WTC11 (cell line): ENCODE measurements around the gene CLK2. TPM values are rescaled to one million over a fixed set of nuclear protein-coding genes. Genes with fewer than 3 reads are reported as not detected.

Experiments
- ETV6 ChIP-seq: sonication (generic); formaldehyde crosslinking; IDR thresholded peaks from 2 replicates; pipeline ENCODE4 v1.8.1; 2022; ENCODE audit warnings: mild to moderate bottlenecking, missing genetic modification reagents
- HMGA2 ChIP-seq: fragments of 250-450 bp; sonication (Bioruptor Pico); IDR thresholded peaks from 2 replicates; pipeline ENCODE4 v1.4.0; 2021; ENCODE audit warnings: mild to moderate bottlenecking, moderate library complexity
- JUN ChIP-seq: sonication (generic); formaldehyde crosslinking; IDR thresholded peaks from 2 replicates; pipeline ENCODE4 v1.8.0; 2023; ENCODE audit warnings: mild to moderate bottlenecking, missing genetic modification reagents
- MXD4 ChIP-seq: fragments of 250-450 bp; sonication (Bioruptor Pico); IDR thresholded peaks from 2 replicates; pipeline ENCODE4 v1.8.0; 2021; ENCODE audit warnings: mild to moderate bottlenecking, moderate library complexity, borderline replicate concordance
- MYBL2 ChIP-seq: sonication (generic); formaldehyde crosslinking; IDR thresholded peaks from 2 replicates; pipeline ENCODE4 v1.8.1; 2023; ENCODE audit warnings: mild to moderate bottlenecking, moderate library complexity, missing genetic modification reagents
- NR3C1 ChIP-seq: sonication (generic); formaldehyde crosslinking; conservative IDR thresholded peaks from 2 replicates; pipeline ENCODE4 v1.8.1; 2023; ENCODE audit warnings: low read depth, mild to moderate bottlenecking, missing genetic modification reagents
- OVOL2 ChIP-seq: fragments of 250-450 bp; sonication (Bioruptor Pico); IDR thresholded peaks from 2 replicates; pipeline ENCODE4 v1.9.0; 2021; ENCODE audit warnings: mild to moderate bottlenecking, borderline replicate concordance
- RELA ChIP-seq: sonication (generic); formaldehyde crosslinking; IDR thresholded peaks from 2 replicates; pipeline ENCODE4 v1.8.1; 2022; ENCODE audit warnings: missing genetic modification reagents, mild to moderate bottlenecking, borderline replicate concordance
- RORB ChIP-seq: fragments of 250-450 bp; sonication (Bioruptor Pico); IDR thresholded peaks from 2 replicates; pipeline ENCODE4 v1.9.0; 2021; ENCODE audit warnings: mild to moderate bottlenecking
- TCF7 ChIP-seq: sonication (generic); formaldehyde crosslinking; IDR thresholded peaks from 2 replicates; pipeline ENCODE4 v1.8.0; 2022; ENCODE audit warnings: mild to moderate bottlenecking, low read depth, missing genetic modification reagents, moderate library complexity
- TP53 ChIP-seq: sonication (generic); formaldehyde crosslinking; IDR thresholded peaks from 2 replicates; pipeline ENCODE4 v1.8.1; 2023; ENCODE audit warnings: mild to moderate bottlenecking, missing genetic modification reagents
- ZNF232 ChIP-seq: sonication (generic); formaldehyde crosslinking; IDR thresholded peaks from 2 replicates; pipeline ENCODE4 v1.8.0; 2022; ENCODE audit warnings: mild to moderate bottlenecking, missing genetic modification reagents
- total RNA-seq: library from RNA; stranded (reverse); gene quantifications from 3 replicates; pipeline ENCODE4 v1.2.3, GENCODE V29; 2021
- TF ChIP-seq, protein P1 (sequence below): sonication (generic); formaldehyde crosslinking; IDR thresholded peaks from 2 replicates; pipeline ENCODE4 v1.8.0; 2023; ENCODE audit warnings: missing genetic modification reagents
- TF ChIP-seq, protein P2 (sequence below): sonication (generic); formaldehyde crosslinking; IDR thresholded peaks from 2 replicates; pipeline ENCODE4 v1.8.0; 2022; ENCODE audit warnings: mild to moderate bottlenecking, missing genetic modification reagents
- TF ChIP-seq, protein P3 (sequence below): sonication (generic); formaldehyde crosslinking; conservative IDR thresholded peaks from 2 replicates; pipeline ENCODE4 v1.8.1; 2022; ENCODE audit warnings: mild to moderate bottlenecking, missing genetic modification reagents
- TF ChIP-seq, protein P4 (sequence below): sonication (generic); formaldehyde crosslinking; IDR thresholded peaks from 2 replicates; pipeline ENCODE4 v1.8.1; 2023; ENCODE audit warnings: mild to moderate bottlenecking, missing genetic modification reagents, moderate library complexity
- TF ChIP-seq, protein P5 (sequence below): sonication (generic); formaldehyde crosslinking; IDR thresholded peaks from 2 replicates; pipeline ENCODE4 v1.8.1; 2022; ENCODE audit warnings: missing genetic modification reagents, borderline replicate concordance
- TF ChIP-seq, protein P6 (sequence below): fragments of 250-450 bp; sonication (Bioruptor Pico); IDR thresholded peaks from 2 replicates; pipeline ENCODE4 v1.9.0; 2021; ENCODE audit warnings: moderate library complexity, mild to moderate bottlenecking, inconsistent platforms, borderline replicate concordance
- TF ChIP-seq, protein P7 (sequence below): fragments of 250-450 bp; sonication (Bioruptor Pico); IDR thresholded peaks from 2 replicates; pipeline ENCODE4 v2.1.2; 2022; ENCODE audit warnings: mild to moderate bottlenecking, moderate library complexity
- TF ChIP-seq, protein P8 (sequence below): fragments of 250-450 bp; sonication (Bioruptor Pico); IDR thresholded peaks from 2 replicates; pipeline ENCODE4 v1.9.0; 2021; ENCODE audit warnings: mild to moderate bottlenecking
- TF ChIP-seq, protein P9 (sequence below): fragments of 250-450 bp; sonication (Bioruptor Pico); IDR thresholded peaks from 2 replicates; pipeline ENCODE4 v1.9.0; 2021; ENCODE audit warnings: mild to moderate bottlenecking
- TF ChIP-seq, protein P10 (sequence below): sonication (generic); formaldehyde crosslinking; IDR thresholded peaks from 2 replicates; pipeline ENCODE4 v1.8.1; 2022; ENCODE audit warnings: mild to moderate bottlenecking, missing genetic modification reagents, moderate library complexity, borderline replicate concordance
- TF ChIP-seq, protein P11 (sequence below): sonication (generic); formaldehyde crosslinking; conservative IDR thresholded peaks from 2 replicates; pipeline ENCODE4 v1.8.1; 2023; ENCODE audit warnings: mild to moderate bottlenecking, low read depth, missing genetic modification reagents, moderate library complexity

The CLK2 gene
- total RNA-seq, 1 experiment from 2014 or later = 74.4 TPM

DNA sequence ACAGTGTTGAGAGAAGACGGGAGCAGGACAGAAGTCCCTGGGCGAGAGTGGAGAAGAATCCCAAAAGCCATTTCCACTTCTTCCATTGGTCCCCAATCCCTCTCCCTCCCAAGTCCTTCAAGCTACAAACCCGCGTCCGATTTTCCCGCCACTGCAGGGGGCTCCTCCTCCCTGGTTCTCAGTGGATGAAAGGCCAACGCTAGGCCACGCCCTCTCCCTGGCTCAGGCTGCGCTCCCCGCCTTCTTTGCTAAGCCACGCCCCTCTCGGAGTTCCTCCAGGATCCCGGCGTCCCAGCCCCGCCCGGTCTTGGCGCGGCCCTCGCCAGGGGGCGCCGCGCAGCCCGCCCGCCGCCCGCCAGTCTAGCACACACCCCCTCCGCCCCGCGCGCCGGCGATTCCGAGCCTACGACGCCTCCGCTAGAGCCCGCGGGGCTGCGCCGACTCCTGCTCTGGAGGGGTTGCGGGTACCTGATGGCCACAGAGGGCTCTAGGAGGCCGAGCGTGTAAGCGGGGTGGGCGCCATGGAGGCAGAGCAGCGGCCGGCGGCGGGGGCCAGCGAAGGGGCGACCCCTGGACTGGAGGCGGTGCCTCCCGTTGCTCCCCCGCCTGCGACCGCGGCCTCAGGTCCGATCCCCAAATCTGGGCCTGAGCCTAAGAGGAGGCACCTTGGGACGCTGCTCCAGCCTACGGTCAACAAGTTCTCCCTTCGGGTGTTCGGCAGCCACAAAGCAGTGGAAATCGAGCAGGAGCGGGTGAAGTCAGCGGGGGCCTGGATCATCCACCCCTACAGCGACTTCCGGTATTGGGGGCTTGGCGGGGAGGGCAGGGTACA, 4.0 kb upstream of the CLK2 start, which contains the start of gene HCN3 (continued):
- TF ChIP-seq, protein P1, sequence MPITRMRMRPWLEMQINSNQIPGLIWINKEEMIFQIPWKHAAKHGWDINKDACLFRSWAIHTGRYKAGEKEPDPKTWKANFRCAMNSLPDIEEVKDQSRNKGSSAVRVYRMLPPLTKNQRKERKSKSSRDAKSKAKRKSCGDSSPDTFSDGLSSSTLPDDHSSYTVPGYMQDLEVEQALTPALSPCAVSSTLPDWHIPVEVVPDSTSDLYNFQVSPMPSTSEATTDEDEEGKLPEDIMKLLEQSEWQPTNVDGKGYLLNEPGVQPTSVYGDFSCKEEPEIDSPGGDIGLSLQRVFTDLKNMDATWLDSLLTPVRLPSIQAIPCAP = 0 out of 2 replicates have a peak, but pooled peaks have one; percentile 24
- TF ChIP-seq, protein P2, sequence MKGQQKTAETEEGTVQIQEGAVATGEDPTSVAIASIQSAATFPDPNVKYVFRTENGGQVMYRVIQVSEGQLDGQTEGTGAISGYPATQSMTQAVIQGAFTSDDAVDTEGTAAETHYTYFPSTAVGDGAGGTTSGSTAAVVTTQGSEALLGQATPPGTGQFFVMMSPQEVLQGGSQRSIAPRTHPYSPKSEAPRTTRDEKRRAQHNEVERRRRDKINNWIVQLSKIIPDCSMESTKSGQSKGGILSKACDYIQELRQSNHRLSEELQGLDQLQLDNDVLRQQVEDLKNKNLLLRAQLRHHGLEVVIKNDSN (CRISPR knock-in tag) = no peak
- TF ChIP-seq NR3C1 (CRISPR knock-in tag) (no peak), JUN (CRISPR knock-in tag) (no peak), OVOL2 (CRISPR knock-in tag) (no peak), ETV6 (peak; percentile 54; the same call in 1 of the 2 replicates), TP53 (CRISPR knock-in tag) (peak; percentile 59; the same call in 1 of the 2 replicates), MYBL2 (CRISPR knock-in tag) (no peak), RELA (CRISPR knock-in tag) (peak; percentile 67; the same call in 1 of the 2 replicates), ZNF232 (0 out of 2 replicates have a peak, but pooled peaks have one; percentile 15), HMGA2 (CRISPR knock-in tag) (no peak), TCF7 (CRISPR knock-in tag) (no peak), RORB (no peak), MXD4 (CRISPR knock-in tag) (no peak)
- TF ChIP-seq, protein P3, sequence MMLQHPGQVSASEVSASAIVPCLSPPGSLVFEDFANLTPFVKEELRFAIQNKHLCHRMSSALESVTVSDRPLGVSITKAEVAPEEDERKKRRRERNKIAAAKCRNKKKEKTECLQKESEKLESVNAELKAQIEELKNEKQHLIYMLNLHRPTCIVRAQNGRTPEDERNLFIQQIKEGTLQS = no peak
- TF ChIP-seq, protein P4, sequence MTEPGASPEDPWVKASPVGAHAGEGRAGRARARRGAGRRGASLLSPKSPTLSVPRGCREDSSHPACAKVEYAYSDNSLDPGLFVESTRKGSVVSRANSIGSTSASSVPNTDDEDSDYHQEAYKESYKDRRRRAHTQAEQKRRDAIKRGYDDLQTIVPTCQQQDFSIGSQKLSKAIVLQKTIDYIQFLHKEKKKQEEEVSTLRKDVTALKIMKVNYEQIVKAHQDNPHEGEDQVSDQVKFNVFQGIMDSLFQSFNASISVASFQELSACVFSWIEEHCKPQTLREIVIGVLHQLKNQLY = no peak
- TF ChIP-seq, protein P5, sequence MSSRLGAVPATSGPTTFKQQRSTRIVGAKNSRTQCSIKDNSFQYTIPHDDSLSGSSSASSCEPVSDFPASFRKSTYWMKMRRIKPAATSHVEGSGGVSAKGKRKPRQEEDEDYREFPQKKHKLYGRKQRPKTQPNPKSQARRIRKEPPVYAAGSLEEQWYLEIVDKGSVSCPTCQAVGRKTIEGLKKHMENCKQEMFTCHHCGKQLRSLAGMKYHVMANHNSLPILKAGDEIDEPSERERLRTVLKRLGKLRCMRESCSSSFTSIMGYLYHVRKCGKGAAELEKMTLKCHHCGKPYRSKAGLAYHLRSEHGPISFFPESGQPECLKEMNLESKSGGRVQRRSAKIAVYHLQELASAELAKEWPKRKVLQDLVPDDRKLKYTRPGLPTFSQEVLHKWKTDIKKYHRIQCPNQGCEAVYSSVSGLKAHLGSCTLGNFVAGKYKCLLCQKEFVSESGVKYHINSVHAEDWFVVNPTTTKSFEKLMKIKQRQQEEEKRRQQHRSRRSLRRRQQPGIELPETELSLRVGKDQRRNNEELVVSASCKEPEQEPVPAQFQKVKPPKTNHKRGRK (CRISPR knock-in tag) = no peak
- TF ChIP-seq, protein P6, sequence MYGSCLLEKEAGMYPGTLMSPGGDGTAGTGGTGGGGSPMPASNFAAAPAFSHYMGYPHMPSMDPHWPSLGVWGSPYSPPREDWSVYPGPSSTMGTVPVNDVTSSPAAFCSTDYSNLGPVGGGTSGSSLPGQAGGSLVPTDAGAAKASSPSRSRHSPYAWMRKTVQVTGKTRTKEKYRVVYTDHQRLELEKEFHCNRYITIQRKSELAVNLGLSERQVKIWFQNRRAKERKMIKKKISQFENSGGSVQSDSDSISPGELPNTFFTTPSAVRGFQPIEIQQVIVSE = no peak
- TF ChIP-seq, protein P7, sequence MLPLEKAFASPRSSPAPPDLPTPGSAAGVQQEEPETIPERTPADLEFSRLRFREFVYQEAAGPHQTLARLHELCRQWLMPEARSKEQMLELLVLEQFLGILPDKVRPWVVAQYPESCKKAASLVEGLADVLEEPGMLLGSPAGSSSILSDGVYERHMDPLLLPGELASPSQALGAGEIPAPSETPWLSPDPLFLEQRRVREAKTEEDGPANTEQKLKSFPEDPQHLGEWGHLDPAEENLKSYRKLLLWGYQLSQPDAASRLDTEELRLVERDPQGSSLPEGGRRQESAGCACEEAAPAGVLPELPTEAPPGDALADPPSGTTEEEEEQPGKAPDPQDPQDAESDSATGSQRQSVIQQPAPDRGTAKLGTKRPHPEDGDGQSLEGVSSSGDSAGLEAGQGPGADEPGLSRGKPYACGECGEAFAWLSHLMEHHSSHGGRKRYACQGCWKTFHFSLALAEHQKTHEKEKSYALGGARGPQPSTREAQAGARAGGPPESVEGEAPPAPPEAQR (CRISPR knock-in tag) = no peak
- TF ChIP-seq, protein P8, sequence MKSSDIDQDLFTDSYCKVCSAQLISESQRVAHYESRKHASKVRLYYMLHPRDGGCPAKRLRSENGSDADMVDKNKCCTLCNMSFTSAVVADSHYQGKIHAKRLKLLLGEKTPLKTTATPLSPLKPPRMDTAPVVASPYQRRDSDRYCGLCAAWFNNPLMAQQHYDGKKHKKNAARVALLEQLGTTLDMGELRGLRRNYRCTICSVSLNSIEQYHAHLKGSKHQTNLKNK = no peak
- TF ChIP-seq, protein P9, sequence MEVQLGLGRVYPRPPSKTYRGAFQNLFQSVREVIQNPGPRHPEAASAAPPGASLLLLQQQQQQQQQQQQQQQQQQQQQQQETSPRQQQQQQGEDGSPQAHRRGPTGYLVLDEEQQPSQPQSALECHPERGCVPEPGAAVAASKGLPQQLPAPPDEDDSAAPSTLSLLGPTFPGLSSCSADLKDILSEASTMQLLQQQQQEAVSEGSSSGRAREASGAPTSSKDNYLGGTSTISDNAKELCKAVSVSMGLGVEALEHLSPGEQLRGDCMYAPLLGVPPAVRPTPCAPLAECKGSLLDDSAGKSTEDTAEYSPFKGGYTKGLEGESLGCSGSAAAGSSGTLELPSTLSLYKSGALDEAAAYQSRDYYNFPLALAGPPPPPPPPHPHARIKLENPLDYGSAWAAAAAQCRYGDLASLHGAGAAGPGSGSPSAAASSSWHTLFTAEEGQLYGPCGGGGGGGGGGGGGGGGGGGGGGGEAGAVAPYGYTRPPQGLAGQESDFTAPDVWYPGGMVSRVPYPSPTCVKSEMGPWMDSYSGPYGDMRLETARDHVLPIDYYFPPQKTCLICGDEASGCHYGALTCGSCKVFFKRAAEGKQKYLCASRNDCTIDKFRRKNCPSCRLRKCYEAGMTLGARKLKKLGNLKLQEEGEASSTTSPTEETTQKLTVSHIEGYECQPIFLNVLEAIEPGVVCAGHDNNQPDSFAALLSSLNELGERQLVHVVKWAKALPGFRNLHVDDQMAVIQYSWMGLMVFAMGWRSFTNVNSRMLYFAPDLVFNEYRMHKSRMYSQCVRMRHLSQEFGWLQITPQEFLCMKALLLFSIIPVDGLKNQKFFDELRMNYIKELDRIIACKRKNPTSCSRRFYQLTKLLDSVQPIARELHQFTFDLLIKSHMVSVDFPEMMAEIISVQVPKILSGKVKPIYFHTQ = no peak
- TF ChIP-seq, protein P10, sequence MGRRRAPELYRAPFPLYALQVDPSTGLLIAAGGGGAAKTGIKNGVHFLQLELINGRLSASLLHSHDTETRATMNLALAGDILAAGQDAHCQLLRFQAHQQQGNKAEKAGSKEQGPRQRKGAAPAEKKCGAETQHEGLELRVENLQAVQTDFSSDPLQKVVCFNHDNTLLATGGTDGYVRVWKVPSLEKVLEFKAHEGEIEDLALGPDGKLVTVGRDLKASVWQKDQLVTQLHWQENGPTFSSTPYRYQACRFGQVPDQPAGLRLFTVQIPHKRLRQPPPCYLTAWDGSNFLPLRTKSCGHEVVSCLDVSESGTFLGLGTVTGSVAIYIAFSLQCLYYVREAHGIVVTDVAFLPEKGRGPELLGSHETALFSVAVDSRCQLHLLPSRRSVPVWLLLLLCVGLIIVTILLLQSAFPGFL (CRISPR knock-in tag) = no peak
- TF ChIP-seq, protein P11, sequence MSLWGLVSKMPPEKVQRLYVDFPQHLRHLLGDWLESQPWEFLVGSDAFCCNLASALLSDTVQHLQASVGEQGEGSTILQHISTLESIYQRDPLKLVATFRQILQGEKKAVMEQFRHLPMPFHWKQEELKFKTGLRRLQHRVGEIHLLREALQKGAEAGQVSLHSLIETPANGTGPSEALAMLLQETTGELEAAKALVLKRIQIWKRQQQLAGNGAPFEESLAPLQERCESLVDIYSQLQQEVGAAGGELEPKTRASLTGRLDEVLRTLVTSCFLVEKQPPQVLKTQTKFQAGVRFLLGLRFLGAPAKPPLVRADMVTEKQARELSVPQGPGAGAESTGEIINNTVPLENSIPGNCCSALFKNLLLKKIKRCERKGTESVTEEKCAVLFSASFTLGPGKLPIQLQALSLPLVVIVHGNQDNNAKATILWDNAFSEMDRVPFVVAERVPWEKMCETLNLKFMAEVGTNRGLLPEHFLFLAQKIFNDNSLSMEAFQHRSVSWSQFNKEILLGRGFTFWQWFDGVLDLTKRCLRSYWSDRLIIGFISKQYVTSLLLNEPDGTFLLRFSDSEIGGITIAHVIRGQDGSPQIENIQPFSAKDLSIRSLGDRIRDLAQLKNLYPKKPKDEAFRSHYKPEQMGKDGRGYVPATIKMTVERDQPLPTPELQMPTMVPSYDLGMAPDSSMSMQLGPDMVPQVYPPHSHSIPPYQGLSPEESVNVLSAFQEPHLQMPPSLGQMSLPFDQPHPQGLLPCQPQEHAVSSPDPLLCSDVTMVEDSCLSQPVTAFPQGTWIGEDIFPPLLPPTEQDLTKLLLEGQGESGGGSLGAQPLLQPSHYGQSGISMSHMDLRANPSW (CRISPR knock-in tag) = no peak
